PC-3 (cell line): ENCODE measurements around the gene C20orf96. TPM values are rescaled to one million over a fixed set of nuclear protein-coding genes. Genes with fewer than 3 reads are reported as not detected.
A peak's percentile ranks its signal among the peaks of the same experiment; 100 is the strongest.
"Not testable (repeated sequence)": the region's sequence is repeated elsewhere in the genome, so short reads cannot be mapped to it uniquely, and the experiment has no call there.

ENCODE experiments used
- ATAC-seq: fragments of 200-7000 bp; cut with Tn5 transposase; 2 replicates; pipeline ENCODE4 v1.9.1; 2020; ENCODE audit warnings: mild to moderate bottlenecking, moderate library complexity
- Bru-seq: library from RNA; stranded (reverse); fragments of 400-500 nt; gene quantifications from one replicate; lab custom pipeline; 2021; lab: Mats Ljungman, UMichigan
- BruChase-seq, 2 experiments: library from RNA; stranded (reverse); fragments of 400-500 nt; gene quantifications; one replicate each; lab custom pipeline; 2021; lab: Mats Ljungman, UMichigan
- BruUV-seq: library from RNA; stranded (reverse); fragments of 400-500 nt; replicated peaks from 2 replicates; lab custom pipeline; 2021; lab: Mats Ljungman, UMichigan
- CTCF ChIA-PET: fragments of 300-600 bp; sonication (Branson Sonifier 250); formaldehyde crosslinking; loops from one replicate; lab custom pipeline; 2022; ENCODE audit warnings: antibody characterized with exemption; lab: Charles Lee
- POLR2A ChIA-PET: fragments of 300-600 bp; sonication (Branson Sonifier 250); formaldehyde crosslinking; loops from one replicate; lab custom pipeline; 2022; ENCODE audit warnings: antibody characterized with exemption; ENCODE audit not compliant: unreplicated experiment; lab: Charles Lee
- DNase-seq: peaks from one replicate; pipeline ENCODE4 v3.0.0-alpha.2; 2015
- H2AFZ ChIP-seq: fragments of 300-600 bp; sonication (generic); 2 replicates; pipeline ENCODE4 v1.6.0; 2016; ENCODE audit warnings: antibody characterized with exemption, low read length
- H3F3A ChIP-seq: fragments of 300-600 bp; sonication (generic); one replicate; pipeline ENCODE4 v1.6.0; 2017; ENCODE audit warnings: antibody characterized with exemption, low read length, control low read depth, mild to moderate bottlenecking; ENCODE audit not compliant: unreplicated experiment
- H3K27ac ChIP-seq: fragments of 300-600 bp; sonication (generic); 2 replicates; pipeline ENCODE4 v1.5.1; 2016; ENCODE audit warnings: mild to moderate bottlenecking, low read length
- H3K27me3 ChIP-seq: fragments of 300-600 bp; sonication (generic); 2 replicates; pipeline ENCODE4 v1.6.1; 2016; ENCODE audit warnings: low read length, mixed read lengths
- H3K36me3 ChIP-seq: fragments of 300-600 bp; sonication (generic); 2 replicates; pipeline ENCODE4 v1.6.1; 2016; ENCODE audit warnings: low read depth, mixed run types, low read length, mixed read lengths
- H3K4me1 ChIP-seq: fragments of 300-600 bp; sonication (generic); 2 replicates; pipeline ENCODE4 v1.5.1; 2016; ENCODE audit warnings: low read length; ENCODE audit not compliant: insufficient read depth
- H3K4me2 ChIP-seq: fragments of 300-600 bp; sonication (generic); 2 replicates; pipeline ENCODE4 v1.6.0; 2016; ENCODE audit warnings: low read length
- H3K4me3 ChIP-seq: fragments of 300-600 bp; sonication (generic); 2 replicates; pipeline ENCODE4 v1.5.1; 2016; ENCODE audit warnings: mild to moderate bottlenecking, low read length, mixed read lengths
- H3K79me2 ChIP-seq: fragments of 300-600 bp; sonication (generic); 2 replicates; pipeline ENCODE4 v1.6.1; 2017; ENCODE audit warnings: low read length, mixed read lengths
- H3K9ac ChIP-seq: fragments of 300-600 bp; sonication (generic); 2 replicates; pipeline ENCODE4 v1.6.0; 2016; ENCODE audit warnings: mild to moderate bottlenecking, low read length
- H3K9me2 ChIP-seq: fragments of 300-600 bp; sonication (generic); replicated peaks from 2 replicates; pipeline ENCODE4 v1.6.1; 2016; ENCODE audit warnings: mixed run types, low read length, mixed read lengths
- H3K9me3 ChIP-seq: fragments of 300-600 bp; sonication (generic); 2 replicates; pipeline ENCODE4 v1.6.1; 2016; ENCODE audit warnings: low read length, mixed read lengths
- H4K20me1 ChIP-seq: fragments of 300-600 bp; sonication (generic); 2 replicates; pipeline ENCODE4 v1.6.1; 2016; ENCODE audit warnings: low read length, mixed read lengths
- CTCF ChIP-seq: fragments of 300-600 bp; sonication (generic); conservative IDR thresholded peaks from 2 replicates; pipeline ENCODE4 v1.5.1; 2017; ENCODE audit warnings: antibody characterized with exemption, low read depth, mild to moderate bottlenecking, low read length
- EZH2 ChIP-seq: fragments of 300-600 bp; sonication (generic); IDR thresholded peaks from one replicate; pipeline ENCODE4 v1.6.1; 2017; ENCODE audit warnings: antibody characterized with exemption, mild to moderate bottlenecking, low read length; ENCODE audit not compliant: unreplicated experiment
- EZH2phosphoT487 ChIP-seq: fragments of 300-600 bp; sonication (generic); IDR thresholded peaks from 2 replicates; pipeline ENCODE4 v1.6.1; 2018; ENCODE audit warnings: mild to moderate bottlenecking, antibody characterized with exemption, low read length, borderline replicate concordance
- intact Hi-C: fragments of 100-400 bp; cut with micrococcal nuclease; formaldehyde crosslinking; loops from 2 replicates; pipeline ENCODE4 v1.9.0; 2023
- long read RNA-seq: library from polyadenylated mRNA; unstranded; transcript quantifications from one replicate; pipeline ENCODE4 v2.0.0, GENCODE V29; 2021; ENCODE audit not compliant: unreplicated experiment
- total RNA-seq: library from RNA; depleted of rRNA; stranded (reverse); fragments of >200 nt; gene quantifications from 2 replicates; pipeline ENCODE4 v1.2.3, GENCODE V29; 2014; rRNA removed

Gene C20orf96
- total RNA-seq (3.4 and 5.0 TPM in 2 replicates), Bru-seq, nascent RNA (percentile 68 among the genes with signal in this experiment), BruChase-seq, experiment 1, labeled RNA remaining after a 6-hour chase (percentile 78 among the genes with signal in this experiment), BruChase-seq, experiment 2, labeled RNA remaining after a 2-hour chase (percentile 74 among the genes with signal in this experiment)
- long read RNA-seq, partial matches to known transcripts: 11 of 26 reads
- long read RNA-seq, other reads (novel, unspliced or antisense): 13 of 26 reads

- peak within 1 kb of the TSS; percentile 98 for H2AFZ ChIP-seq
- H3K4me3 ChIP-seq: peak within 1 kb of the TSS; percentile 84
- BruUV-seq: TSS peak; percentile 70
- peak; percentile 97 for DNase-seq
- H3K4me1 ChIP-seq: peaks cover 30% of the 10 kb centered on the region
- H3K36me3 ChIP-seq: no peaks in the 10 kb centered on the region
- H3K9me3 ChIP-seq: no peaks in the 10 kb centered on the region
- intact Hi-C loops: no loop called here
- no peak within 1 kb of the TSS for H3K27ac ChIP-seq
- H3F3A ChIP-seq: no peaks in the 10 kb centered on the region
- ATAC-seq: peak; percentile 83
- peak within 1 kb of the TSS; percentile 69 for H3K9ac ChIP-seq
- peak within 1 kb of the TSS; percentile 84 for H3K4me2 ChIP-seq
- no peaks in the 10 kb centered on the region for H3K27me3 ChIP-seq
- H4K20me1 ChIP-seq: no peaks in the 10 kb centered on the region
- no peaks in the 10 kb centered on the region for H3K9me2 ChIP-seq
- H3K79me2 ChIP-seq: peaks cover 12% of the 10 kb centered on the region
- POLR2A ChIA-PET: no interaction called here
- CTCF ChIA-PET: no interaction called here
- TF ChIP-seq EZH2phosphoT487: no peak
- TF ChIP-seq CTCF: peak; percentile 41; the same call in 1 of the 2 replicates
- no peak for TF ChIP-seq EZH2
Measured at GRCh38 chr20:290084-290831, at the start of gene C20orf96. C20orf96 (minus strand) TSS chr20:290750; CDS start chr20:290610, 140 bp downstream.

- H3K9me2 ChIP-seq, H3K4me2 ChIP-seq, ATAC-seq, DNase-seq, H3F3A ChIP-seq, intact Hi-C loops, H3K27me3 ChIP-seq, H3K36me3 ChIP-seq, H3K4me3 ChIP-seq, H4K20me1 ChIP-seq, H3K4me1 ChIP-seq, H3K27ac ChIP-seq, H3K79me2 ChIP-seq, CTCF ChIA-PET, H3K9ac ChIP-seq, H2AFZ ChIP-seq, H3K9me3 ChIP-seq, BruUV-seq: not testable (repeated sequence)
- POLR2A ChIA-PET: interaction anchor here (0.9 kb wide), 1 partner anchor 66 kb away, joined by 8 read pairs; no protein-coding TSS in a partner anchor
Measured at GRCh38 chr20:336040-336439, 45.5 kb upstream of the C20orf96 start.

- no peak overlapping the region for H3K9ac ChIP-seq
- H3K27ac ChIP-seq: no peak overlapping the region
- DNase-seq: no peak
- no peak for ATAC-seq
- no peaks in the 10 kb centered on the region for H3K36me3 ChIP-seq
- H3K4me3 ChIP-seq: no peak overlapping the region
- no TSS peak for BruUV-seq
- no peaks in the 10 kb centered on the region for H3K27me3 ChIP-seq
- intact Hi-C loops: no loop called here
- no peaks in the 10 kb centered on the region for H4K20me1 ChIP-seq
- H3F3A ChIP-seq: no peaks in the 10 kb centered on the region
- no peaks in the 10 kb centered on the region for H3K79me2 ChIP-seq
- peaks cover 4% of the 10 kb centered on the region; the same call in 1 of the 2 replicates for H3K4me1 ChIP-seq
- POLR2A ChIA-PET: no interaction called here
- H3K9me2 ChIP-seq: no peaks in the 10 kb centered on the region
- TF ChIP-seq EZH2phosphoT487 (no peak), CTCF (no peak), EZH2 (no peak)
- CTCF ChIA-PET: no interaction called here
- H3K9me3 ChIP-seq: no peaks in the 10 kb centered on the region
- no peak overlapping the region for H3K4me2 ChIP-seq
- no peak overlapping the region for H2AFZ ChIP-seq
Measured at GRCh38 chr20:334578-334977, 44.0 kb upstream of the C20orf96 start.
